GM12892 (cell line): ENCODE data around the gene APOBEC3A.

Experiments
- POLR2A ChIP-seq: IDR thresholded peaks from 2 replicates; pipeline ENCODE4 v1.6.1; 2011; ENCODE audit warnings: low read depth, low read length, control low read depth
- POLR2AphosphoS5 ChIP-seq: IDR thresholded peaks from 2 replicates; pipeline ENCODE4 v1.6.1; 2011; ENCODE audit warnings: low read depth, low read length, control low read depth
- TAF1 ChIP-seq: IDR thresholded peaks from 2 replicates; pipeline ENCODE4 v1.6.1; 2011; ENCODE audit warnings: low read depth, mild to moderate bottlenecking, control low read depth, low read length, borderline replicate concordance

GRCh38 chr22:38954414-38955043 is 2.9 kb upstream of the APOBEC3A start:
- TF ChIP-seq POLR2A (no peak), TAF1 (no peak), POLR2AphosphoS5 (no peak)
